Lung (tissue), 12 donors: ENCODE data around the gene MT1M. TPM values are rescaled to one million over a fixed set of nuclear protein-coding genes. Genes with fewer than 3 reads are reported as not detected.

Experiments
- ATAC-seq: fragments of 200-7000 bp; cut with Tn5 transposase; one replicate; pipeline ENCODE4 v1.9.1; 2020; ENCODE audit warnings: moderate number of reproducible peaks; ENCODE audit not compliant: insufficient read depth, low FRiP score
- DNase-seq, 3 donors: peaks; one replicate each; pipeline ENCODE4 v3.0.0-alpha.2; 2013 to 2017
- H3K27ac ChIP-seq, 2 donors: one replicate each; pipeline ENCODE4 v1.5.1; 2013; ENCODE audit warnings: mild to moderate bottlenecking in 2 of 2, moderate library complexity in 2 of 2, control low read depth in 1 of 2, inconsistent platforms in 1 of 2, low read depth in 1 of 2, low read length in 1 of 2
- H3K27me3 ChIP-seq, 3 donors: one replicate each; pipeline ENCODE4 v1.5.1; 2013; ENCODE audit warnings: low read length in 2 of 3; ENCODE audit not compliant: control insufficient read depth in 3 of 3, insufficient read depth in 3 of 3
- H3K36me3 ChIP-seq, 4 donors: one replicate each; pipeline ENCODE4 v1.5.1; 2013; ENCODE audit warnings: low read length in 4 of 4, mild to moderate bottlenecking in 1 of 4, moderate library complexity in 1 of 4; ENCODE audit not compliant: control insufficient read depth in 4 of 4, insufficient read depth in 4 of 4
- H3K4me1 ChIP-seq, 5 donors: one replicate each; pipeline ENCODE4 v1.5.1; 2013; ENCODE audit warnings: low read length in 5 of 5, mild to moderate bottlenecking in 2 of 5, moderate library complexity in 1 of 5; ENCODE audit not compliant: control insufficient read depth in 5 of 5, insufficient read depth in 5 of 5
- H3K4me3 ChIP-seq: one replicate; pipeline ENCODE4 v1.5.1; 2013; ENCODE audit warnings: mild to moderate bottlenecking, control low read depth, moderate library complexity
- H3K9ac ChIP-seq, 2 donors: one replicate each; pipeline ENCODE4 v1.5.1; 2013; ENCODE audit warnings: low read length in 2 of 2, control low read depth in 1 of 2; ENCODE audit not compliant: insufficient read depth in 1 of 2
- H3K9me3 ChIP-seq, 4 donors: one replicate each; pipeline ENCODE4 v1.5.1; 2013; ENCODE audit warnings: low read length in 3 of 4, mild to moderate bottlenecking in 1 of 4, moderate library complexity in 1 of 4; ENCODE audit not compliant: control insufficient read depth in 4 of 4, insufficient read depth in 3 of 4
- CTCF ChIP-seq: IDR thresholded peaks from 2 replicates; pipeline ENCODE4 v1.5.1; 2012; ENCODE audit warnings: mild to moderate bottlenecking; ENCODE audit errors: control extremely low read depth, extremely low read depth
- WGBS, 2 donors: extraction: QIAGEN DNeasy Blood & Tissue Kit; methylation state at CpG; one replicate each; pipeline ENCODE4 v1.1.7; 2013; 5-methylcytosine and 5-hydroxymethylcytosine counted together
- polyA plus RNA-seq, 2 donors: library from polyadenylated mRNA; stranded (reverse); fragments of 200-250 nt; gene quantifications; one replicate each; pipeline ENCODE4 v1.2.1, GENCODE V29; 2013
- total RNA-seq, 2 donors: library from RNA; depleted of rRNA in 1 of 2; stranded (reverse); fragments of >200 nt in 1 of 2; gene quantifications; one replicate each; pipeline ENCODE4 v1.2.1, GENCODE V29; 2014 to 2021
- donor health status: control.
- donor health status: control.
- donor health status: Bipolar disorder and iron deficiency.
- donor health status: healthy.
- donor health status: DM: yes; HTN: yes; CAD: no.

Gene MT1M
- total and polyA plus RNA-seq, 4 donors, result 0.88 to 251 (median 43.5) TPM

- WGBS, 2 donors, result 43 to 53% methylated on average over 9 of the region's 9 CpGs
- Histone ChIP-seq H3K9me3 (peaks cover 0 to 8% (median 0%) of the 10 kb centered on the region in 4 donors), H3K9ac (no peak overlapping the region), H3K36me3 (no peaks in the 10 kb centered on the region), H3K27ac (no peak overlapping the region), H3K4me3 (no peak overlapping the region), H3K27me3 (peaks cover 0 to 91% (median 88%) of the 10 kb centered on the region in 3 donors), H3K4me1 (peaks cover 0 to 17% (median 5%) of the 10 kb centered on the region in 5 donors)
- no peak for ATAC-seq
- no peak for TF ChIP-seq CTCF
- no peak for DNase-seq
These were observed 4.4 kb downstream of the MT1M start for GRCh38 chr16:56636616-56637413.

- peak within 1 kb of the TSS; percentile 15 for H3K4me3 ChIP-seq
- WGBS, 2 donors, result 8 to 10% methylated on average over 63 to 68 of the region's 68 CpGs
- peaks cover 0 to 8% (median 0%) of the 10 kb centered on the region in 4 donors for H3K9me3 ChIP-seq
- H3K9ac ChIP-seq, result no peak within 1 kb of the TSS
- peaks cover 0 to 94% (median 92%) of the 10 kb centered on the region in 3 donors for H3K27me3 ChIP-seq
- DNase-seq, result peak; percentile 50 to 69 (median 51)
- H3K4me1 ChIP-seq, result peaks cover 0 to 13% (median 5%) of the 10 kb centered on the region in 5 donors
- no peaks in the 10 kb centered on the region for H3K36me3 ChIP-seq
- H3K27ac ChIP-seq, result peak within 1 kb of the TSS in 1 of 2 donors; percentile 57
- TF ChIP-seq CTCF, result no peak
- ATAC-seq, result peak; percentile 84
These were observed 5.6 kb downstream of the MT1M start, which contains the start of gene MT1A for GRCh38 chr16:56637814-56638750. MT1A (plus strand) TSS chr16:56638666; CDS start chr16:56638739, 73 bp downstream.

- 53 to 73% methylated on average over 1 of the region's 1 CpG for whole genome bisulfite sequencing, 2 donors
- Histone ChIP-seq H3K27ac (no peak overlapping the region), H3K9me3 (peaks cover 0 to 8% (median 0%) of the 10 kb centered on the region in 4 donors), H3K36me3 (no peaks in the 10 kb centered on the region), H3K4me1 (peaks cover 0 to 17% (median 5%) of the 10 kb centered on the region in 5 donors), H3K4me3 (no peak overlapping the region), H3K9ac (no peak overlapping the region), H3K27me3 (peaks cover 0 to 94% (median 92%) of the 10 kb centered on the region in 3 donors)
- ATAC-seq, result no peak
- TF ChIP-seq CTCF, result no peak
- no peak for DNase-seq
These were observed 6.6 kb downstream of the MT1M start for GRCh38 chr16:56639045-56639444.
